Stromal cell of bone marrow (primary cell): Measurements from ENCODE around the gene TRNT1.

Experiments used
- DNase-seq: peaks from one replicate; pipeline ENCODE4 v3.0.0-alpha.2; 2012; ENCODE audit warnings: low read depth

The TRNT1 gene

DNA sequence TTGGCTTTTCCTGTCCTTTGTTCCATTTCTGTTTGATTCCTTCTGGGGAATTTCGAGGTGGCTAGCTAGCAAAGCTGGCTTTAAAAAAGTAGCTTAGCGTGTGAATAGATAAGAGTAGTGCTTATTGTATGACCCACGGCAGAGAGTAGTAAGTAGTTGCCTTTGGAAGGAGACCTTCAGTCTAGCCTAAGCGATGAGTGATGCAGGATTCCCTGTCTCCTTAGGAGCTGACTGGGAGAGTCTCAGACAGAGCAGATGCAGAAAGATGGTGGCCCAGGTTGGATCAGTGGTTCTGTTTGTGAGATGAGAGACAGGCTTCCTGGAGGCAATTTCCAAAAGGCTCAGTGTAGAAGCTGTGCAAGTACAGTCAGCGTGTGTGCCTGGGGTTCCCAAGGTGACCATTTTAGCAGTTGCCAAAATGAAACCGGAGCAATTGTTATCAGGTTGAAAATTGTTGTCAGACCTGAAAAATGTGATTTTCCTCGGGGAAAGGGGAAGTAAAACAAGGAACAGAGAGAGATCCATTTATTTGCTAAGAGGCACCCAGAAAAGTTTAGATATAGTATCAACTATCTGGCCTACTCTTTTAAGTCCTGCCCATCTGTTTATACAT, 15.9 kb upstream of the TRNT1 start:
- DNase-seq, result no peak

DNA sequence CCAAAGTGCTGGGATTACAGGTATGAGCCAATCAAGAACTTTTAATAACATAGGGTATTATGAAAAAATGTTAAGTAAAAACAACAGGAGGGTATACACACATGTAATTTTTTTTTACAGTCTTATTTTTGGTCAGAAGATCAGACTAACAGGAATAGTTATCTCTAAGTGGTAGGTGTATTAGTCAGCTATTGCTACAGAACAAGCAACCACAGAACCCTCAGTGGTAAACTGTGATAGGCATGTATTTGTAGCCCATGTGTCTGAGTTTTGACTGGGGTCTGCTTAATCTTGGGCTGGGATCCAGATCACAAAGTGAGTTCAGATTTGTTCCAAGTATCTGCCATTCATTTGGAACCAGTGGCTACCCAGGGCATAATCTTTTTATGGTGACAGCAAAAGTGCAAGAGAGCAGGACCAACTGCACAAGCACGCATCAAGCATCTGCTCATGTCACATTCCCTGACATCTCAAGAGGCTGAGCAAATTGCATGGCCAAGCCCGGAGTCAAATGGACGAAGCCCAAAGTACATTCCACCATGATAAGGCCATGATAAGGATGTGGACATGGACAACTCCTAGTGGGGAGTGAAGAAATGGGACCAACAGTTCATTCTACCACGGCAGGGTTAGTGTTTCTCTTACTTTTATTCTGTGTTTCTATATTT, 13.6 kb upstream of the TRNT1 start:
- no peak for DNase-seq

DNA sequence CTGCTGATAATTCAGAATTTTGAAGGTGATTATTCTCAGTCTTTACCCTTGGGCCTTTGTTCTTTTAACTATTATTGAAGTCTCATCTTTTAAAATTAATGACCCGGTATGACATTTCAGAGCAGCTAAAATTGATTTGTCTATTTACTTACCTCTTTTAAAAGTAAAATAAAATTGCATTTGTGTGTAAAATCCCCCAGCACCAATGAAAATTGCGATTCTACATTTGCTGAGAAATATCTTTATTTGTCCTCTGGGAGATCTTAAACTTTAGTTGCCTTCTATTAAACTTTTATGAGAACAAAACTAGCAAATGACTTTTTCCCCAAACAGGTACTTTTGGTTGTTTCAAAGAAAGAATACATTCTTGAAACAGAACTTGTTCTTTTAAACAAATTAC, 9.1 kb upstream of the TRNT1 start:
- DNase-seq, result no peak

GRCh38 chr3:3119393-3119851, 7.3 kb upstream of the TRNT1 start:
- DNase-seq, result no peak

DNA sequence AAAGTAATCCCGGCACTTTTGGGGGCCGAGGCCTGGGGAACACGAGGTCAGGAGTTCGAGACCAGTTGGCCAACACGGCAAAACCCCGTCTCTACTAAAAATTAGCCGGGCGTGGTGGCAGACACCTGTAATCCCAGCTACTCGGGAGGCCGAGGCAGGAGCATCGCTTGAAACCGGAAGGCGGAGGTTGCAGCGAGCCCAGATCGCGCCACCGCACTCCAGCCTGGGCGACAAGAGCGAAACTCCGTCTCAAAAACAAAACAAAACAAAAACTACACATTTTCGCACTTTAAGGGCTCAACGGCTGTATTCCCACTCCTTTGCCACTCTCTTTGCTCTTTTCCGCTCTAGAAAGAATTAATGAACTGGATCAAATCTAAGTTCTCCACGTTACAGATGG, 763 bp upstream of the TRNT1 start:
- no peak for DNase-seq

GRCh38 chr3:3127432-3128010, 781 bp downstream of the TRNT1 start:
- no peak for DNase-seq

DNA sequence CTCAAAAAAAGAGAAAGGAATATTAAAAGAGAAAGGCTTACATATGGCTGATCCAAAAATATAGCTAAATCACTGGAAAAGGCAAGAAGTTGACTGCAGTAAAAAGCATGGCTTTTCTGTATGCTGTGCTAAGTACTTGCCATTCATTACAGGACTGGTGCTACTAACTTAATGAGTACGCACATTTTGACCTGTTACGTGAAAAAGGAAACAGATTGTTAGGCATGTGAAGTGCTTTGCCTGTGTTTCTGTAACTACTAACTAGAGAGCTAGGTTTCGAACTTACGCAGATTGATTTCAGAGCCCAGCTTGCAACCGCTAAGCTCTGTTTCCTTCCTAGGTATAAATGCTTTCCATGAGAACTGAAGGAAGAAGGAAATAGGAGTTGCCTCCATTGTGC, 2.8 kb downstream of the TRNT1 start:
- no peak for DNase-seq

- DNase-seq, result no peak
These were observed 6.8 kb downstream of the TRNT1 start for GRCh38 chr3:3133500-3133899.

DNA sequence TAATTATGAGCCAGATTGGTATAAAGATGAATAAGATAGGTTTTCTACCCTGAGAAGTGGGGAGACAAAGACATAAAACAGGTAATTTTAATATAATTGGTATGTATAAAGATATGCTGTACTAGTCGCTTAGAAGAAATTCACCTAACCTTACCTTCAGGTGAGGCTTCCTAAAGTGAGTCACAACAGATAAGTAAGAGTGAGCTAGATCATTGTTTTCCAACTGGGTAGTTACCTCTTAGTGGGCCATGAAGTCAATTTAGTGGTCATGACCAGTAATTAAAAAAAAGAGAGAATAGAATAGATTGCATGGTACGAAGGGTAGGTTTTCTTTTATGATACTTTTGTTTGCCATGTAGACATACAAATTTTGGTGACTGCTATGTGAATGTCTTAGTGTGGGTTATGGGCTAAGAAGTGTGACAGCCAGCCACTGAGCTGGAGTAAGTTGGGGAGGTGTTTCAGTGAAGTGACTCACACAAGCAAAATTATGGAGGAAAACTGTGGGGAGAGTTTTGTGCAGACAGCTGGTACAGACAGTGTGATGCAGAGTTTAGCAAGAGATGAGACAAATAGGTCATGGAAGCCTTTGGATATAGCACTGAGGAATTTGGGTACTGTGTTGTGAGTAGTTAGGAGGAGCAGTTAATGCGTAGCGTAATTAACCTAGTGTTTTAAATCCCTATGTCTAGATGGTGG, 8.2 kb downstream of the TRNT1 start:
- no peak for DNase-seq

DNA sequence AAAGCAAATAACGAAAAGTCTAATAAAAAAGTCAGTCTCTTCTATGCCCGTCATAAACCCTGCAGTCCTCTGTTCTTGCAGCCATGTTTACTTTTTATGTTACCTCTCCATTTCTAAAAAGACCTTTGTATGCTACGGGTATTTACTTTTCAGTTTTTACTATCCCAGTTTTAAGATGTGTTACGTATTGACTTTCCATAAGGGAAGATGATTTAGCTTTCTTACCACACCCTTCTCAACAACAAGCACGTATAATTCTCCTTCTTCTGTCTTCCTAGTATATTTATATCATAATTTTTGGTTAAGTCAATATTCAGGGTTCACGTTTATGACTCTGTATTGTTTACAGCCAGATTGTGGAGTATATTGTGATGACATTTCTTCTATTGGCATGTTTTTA, 10.8 kb downstream of the TRNT1 start:
- DNase-seq, result no peak

DNA sequence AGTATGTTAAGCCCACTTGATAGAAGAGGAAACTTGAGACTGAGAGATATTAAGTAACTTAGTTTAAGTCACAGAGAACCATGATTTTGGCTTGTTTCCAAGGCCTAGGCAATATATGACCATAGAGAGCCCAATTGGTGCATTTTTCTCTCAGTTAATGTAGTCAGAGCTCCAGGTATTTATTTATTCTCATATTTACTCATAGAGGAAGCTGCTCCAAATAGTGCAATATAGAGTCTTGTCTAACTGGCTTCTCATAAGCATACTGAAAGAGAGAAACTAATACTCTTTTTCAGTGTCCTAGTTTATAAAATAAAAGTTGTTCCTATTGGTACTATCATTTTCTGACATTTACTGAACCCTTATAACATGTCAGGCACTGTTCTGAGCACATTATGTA, 15.2 kb downstream of the TRNT1 start:
- no peak for DNase-seq

DNA sequence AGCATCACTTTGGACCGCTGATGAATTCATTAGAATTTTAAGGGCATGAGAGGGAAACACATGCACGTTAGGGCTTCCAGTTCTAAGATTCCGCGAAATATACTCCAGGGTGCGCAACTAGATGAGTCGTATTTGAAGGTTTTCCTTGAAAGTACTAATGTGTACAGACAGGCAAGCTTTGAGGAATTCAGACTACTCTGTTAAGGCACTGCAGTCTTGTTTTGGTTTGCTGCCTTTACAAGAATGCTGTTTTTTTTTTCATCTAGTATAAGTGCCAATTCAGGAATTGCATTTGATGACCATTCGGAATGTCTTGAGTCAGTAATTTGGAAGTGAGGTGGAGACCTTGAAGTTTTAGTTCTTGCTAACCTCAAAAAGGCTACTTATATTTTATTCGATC, 19.1 kb downstream of the TRNT1 start:
- DNase-seq, result no peak

- no peak for DNase-seq
These were observed 22.8 kb downstream of the TRNT1 start for GRCh38 chr3:3149560-3149959.

GRCh38 chr3:3151513-3151912, 24.8 kb downstream of the TRNT1 start:
- no peak for DNase-seq

DNA sequence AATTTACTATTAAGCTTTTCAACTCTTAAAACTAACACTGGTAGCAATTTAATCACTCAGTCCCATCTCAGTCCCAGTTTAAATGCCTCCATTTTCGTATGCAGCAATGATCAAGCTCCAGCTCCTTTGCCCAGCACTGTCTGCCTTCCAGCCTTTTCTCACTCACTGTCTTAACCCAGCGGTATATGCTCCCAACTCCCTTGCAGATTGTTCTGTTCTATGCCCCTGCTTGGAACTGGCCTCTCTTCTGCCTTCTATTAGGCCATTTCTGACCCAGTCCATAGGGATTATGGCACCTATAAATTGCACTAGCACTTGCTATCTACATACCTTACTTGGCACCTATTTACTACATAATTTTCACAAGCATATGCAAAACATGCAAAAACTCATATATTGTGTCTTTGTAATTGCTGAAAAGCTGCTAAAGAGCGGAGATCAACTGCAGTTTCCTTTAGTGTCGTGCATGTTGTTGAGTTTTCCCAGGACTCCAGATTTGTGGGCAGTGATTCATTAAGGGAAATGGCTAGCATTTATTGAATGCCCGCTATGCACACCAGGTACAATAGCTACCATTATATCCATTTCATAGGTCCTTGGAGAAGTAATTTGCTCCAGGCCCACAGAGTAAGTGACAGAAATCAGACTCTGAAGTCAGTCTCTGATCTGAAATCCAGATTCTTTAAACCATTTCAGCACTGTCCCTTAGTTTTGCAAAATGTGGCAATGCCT, 28.3 kb downstream of the TRNT1 start:
- no peak for DNase-seq

DNA sequence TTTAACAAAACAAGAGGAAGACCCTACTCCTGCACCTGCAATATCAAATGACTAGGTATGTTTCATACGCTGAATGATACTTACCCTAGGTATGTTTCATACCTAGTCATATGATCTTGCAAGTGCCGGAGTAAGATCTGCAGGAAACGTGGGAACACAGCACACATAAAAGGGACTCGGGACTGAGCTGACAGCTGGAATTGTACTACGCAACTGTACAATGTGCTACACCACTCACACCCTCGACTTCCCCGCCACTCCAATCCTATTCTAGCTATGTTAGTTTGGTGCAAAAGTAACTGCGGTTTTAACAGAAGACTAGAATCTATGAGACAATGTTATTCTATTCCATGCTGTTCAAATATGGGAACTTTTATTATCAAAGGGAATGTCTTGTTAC, 30.7 kb downstream of the TRNT1 start:
- no peak for DNase-seq

DNA sequence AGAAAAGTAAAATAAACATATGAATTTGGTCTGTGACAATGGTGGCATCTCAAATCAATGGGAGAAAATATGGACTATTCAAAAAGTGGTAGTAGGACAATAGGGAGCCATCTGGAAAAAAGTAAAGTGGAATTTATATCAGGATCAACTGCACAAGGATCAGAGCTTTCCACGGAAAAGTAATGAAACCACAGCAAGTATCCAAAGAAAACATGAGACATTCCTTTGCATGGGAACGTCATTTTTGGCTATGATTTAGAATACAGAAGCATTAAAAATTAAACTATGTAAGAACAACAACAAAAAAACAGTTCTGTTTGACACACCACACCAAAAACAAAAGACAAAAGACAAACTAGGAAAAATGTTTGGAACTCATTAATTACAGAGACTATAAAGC, 34.1 kb downstream of the TRNT1 start:
- no peak for DNase-seq

DNA sequence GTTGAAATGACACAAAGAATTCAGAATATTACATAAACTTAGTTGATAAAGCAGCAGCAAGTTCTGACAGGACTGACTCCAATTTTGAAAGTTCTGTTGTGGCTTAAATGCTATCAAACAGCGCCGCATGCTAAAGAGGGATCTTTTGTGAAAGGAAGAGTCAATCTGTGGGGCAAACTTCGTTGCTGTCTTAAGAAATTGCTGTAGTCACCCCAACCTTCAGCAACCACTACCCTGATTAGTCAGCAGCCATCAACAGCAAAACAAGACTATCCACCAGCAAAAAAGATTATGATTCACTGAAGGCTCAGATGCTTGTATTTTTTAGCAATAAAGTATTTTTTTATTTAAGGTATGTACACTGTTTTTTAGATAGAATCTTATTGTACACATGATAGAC, 38.5 kb downstream of the TRNT1 start:
- no peak for DNase-seq

- no peak for DNase-seq
These were observed 38.9 kb downstream of the TRNT1 start for GRCh38 chr3:3165650-3166049.

GRCh38 chr3:3170998-3171397, 44.3 kb downstream of the TRNT1 start:
- no peak for DNase-seq

GRCh38 chr3:3172627-3173026, 45.9 kb downstream of the TRNT1 start:
- DNase-seq, result no peak

- DNase-seq, result no peak
These were observed 51.2 kb downstream of the TRNT1 start for GRCh38 chr3:3177861-3178497.
